Keratinocyte (primary cell): ENCODE results near the gene ATL3. TPM values are rescaled to one million over a fixed set of nuclear protein-coding genes. Genes with fewer than 3 reads are reported as not detected.

ENCODE experiments used
- DNase-seq: peaks from one replicate; pipeline ENCODE4 v3.0.0-alpha.2; 2011; ENCODE audit warnings: low read depth, missing footprints, low spot score
- FAIRE-seq: peaks from 2 replicates; lab custom pipeline; 2011; peaks lifted over from hg19 to GRCh38; lab: Jason Lieb, UNC
- H2AFZ ChIP-seq: 2 replicates; pipeline ENCODE4 v1.6.0; 2012; ENCODE audit warnings: low read length, control low read depth, inconsistent platforms; ENCODE audit not compliant: control insufficient read depth
- H3K27ac ChIP-seq: 2 replicates; pipeline ENCODE4 v1.5.1; 2011; ENCODE audit warnings: low read length; ENCODE audit not compliant: control insufficient read depth, insufficient read depth
- H3K27me3 ChIP-seq: 3 replicates; pipeline ENCODE4 v1.6.0; 2011; ENCODE audit warnings: low read length; ENCODE audit not compliant: control insufficient read depth, insufficient read depth; ENCODE audit errors: extremely low read depth
- H3K36me3 ChIP-seq, 2 experiments: 2 replicates in 1 of 2; 3 replicates in 1 of 2; pipeline ENCODE4 v1.5.1; 2011; ENCODE audit warnings: low read length in 2 of 2, mild to moderate bottlenecking in 1 of 2; ENCODE audit not compliant: control insufficient read depth in 2 of 2, insufficient read depth in 2 of 2; ENCODE audit errors: extremely low read depth in 1 of 2
- H3K4me1 ChIP-seq: 3 replicates; pipeline ENCODE4 v1.5.1; 2011; ENCODE audit warnings: low read length; ENCODE audit not compliant: control insufficient read depth, insufficient read depth; ENCODE audit errors: extremely low read depth
- H3K4me2 ChIP-seq: 3 replicates; pipeline ENCODE4 v1.6.0; 2011; ENCODE audit warnings: low read depth, low read length; ENCODE audit not compliant: control insufficient read depth, insufficient read depth; ENCODE audit errors: extremely low read depth
- H3K4me3 ChIP-seq, 3 experiments: fragments of 200-600 bp in 1 of 3; sonication (generic) in 1 of 3; 2 replicates in 2 of 3; 3 replicates in 1 of 3; pipeline ENCODE4 v1.5.1; 2011 to 2016; ENCODE audit warnings: low read length in 3 of 3, mild to moderate bottlenecking in 3 of 3, control low read depth in 2 of 3, inconsistent platforms in 1 of 3, low read depth in 1 of 3, mixed read lengths in 1 of 3, mixed run types in 1 of 3, moderate library complexity in 1 of 3; ENCODE audit not compliant: control insufficient read depth in 2 of 3, insufficient read depth in 2 of 3; ENCODE audit errors: extremely low read depth in 1 of 3
- H3K79me2 ChIP-seq: 2 replicates; pipeline ENCODE4 v1.6.0; 2012; ENCODE audit warnings: low read length; ENCODE audit not compliant: control insufficient read depth, insufficient read depth
- H3K9ac ChIP-seq: 3 replicates; pipeline ENCODE4 v1.6.0; 2011; ENCODE audit warnings: low read length; ENCODE audit not compliant: control insufficient read depth, insufficient read depth; ENCODE audit errors: extremely low read depth
- H3K9me1 ChIP-seq: 3 replicates; pipeline ENCODE4 v1.6.0; 2011; ENCODE audit warnings: low read length; ENCODE audit not compliant: control insufficient read depth, insufficient read depth; ENCODE audit errors: extremely low read depth
- H3K9me3 ChIP-seq: 2 replicates; pipeline ENCODE4 v1.5.1; 2012; ENCODE audit warnings: low read depth, low read length; ENCODE audit not compliant: control insufficient read depth
- H4K20me1 ChIP-seq: 3 replicates; pipeline ENCODE4 v1.6.0; 2011; ENCODE audit warnings: low read length; ENCODE audit not compliant: control insufficient read depth, insufficient read depth; ENCODE audit errors: extremely low read depth
- CTCF ChIP-seq, 3 experiments: IDR thresholded peaks in 1 of 3; conservative IDR thresholded peaks in 1 of 3; optimal IDR thresholded peaks in 1 of 3; 2 replicates in 2 of 3; 3 replicates in 1 of 3; pipeline versions ENCODE3 to v1.5.1; 2011; ENCODE audit warnings: low read length in 3 of 3, mild to moderate bottlenecking in 3 of 3, moderate library complexity in 2 of 3, control low read depth in 1 of 3, inconsistent platforms in 1 of 3; ENCODE audit not compliant: insufficient read depth in 2 of 3; ENCODE audit errors: extremely low read depth in 1 of 3
- EZH2 ChIP-seq: IDR thresholded peaks from one replicate; pipeline ENCODE4 v1.6.1; 2012; ENCODE audit warnings: inconsistent platforms, mild to moderate bottlenecking, low read length, moderate library complexity
- dilution Hi-C: fragments of 300-500 bp; cut with MboI; formaldehyde crosslinking; loops from one replicate; pipeline ENCODE4 v1.7.0; 2020; ENCODE audit warnings: low sequenced_read_pairs; ENCODE audit not compliant: extremely low pct_ligation_motif_present
- polyA minus RNA-seq, 3 experiments: library from RNA; depleted of rRNA, polyadenylated mRNA; stranded (reverse); fragments of >200 nt; gene quantifications; 1 replicate in 1 of 3; 2 replicates in 1 of 3; 3 replicates in 1 of 3; pipeline ENCODE4 v1.2.3, GENCODE V29; 2011
- polyA plus RNA-seq, 5 experiments: library from polyadenylated mRNA; depleted of rRNA in 3 of 5; stranded (reverse) in 3 of 5; stranded (forward) in 1 of 5; unstranded in 1 of 5; fragments of >200 nt; gene quantifications; 1 replicate in 1 of 5; 2 replicates in 3 of 5; 3 replicates in 1 of 5; pipeline versions ENCODE4 v1.2.1 to v1.2.3, GENCODE V29; 2011 to 2012; ENCODE audit warnings: missing spikeins in 2 of 5, low read depth in 1 of 5, low replicate concordance in 1 of 5

ATL3 gene, protein sequence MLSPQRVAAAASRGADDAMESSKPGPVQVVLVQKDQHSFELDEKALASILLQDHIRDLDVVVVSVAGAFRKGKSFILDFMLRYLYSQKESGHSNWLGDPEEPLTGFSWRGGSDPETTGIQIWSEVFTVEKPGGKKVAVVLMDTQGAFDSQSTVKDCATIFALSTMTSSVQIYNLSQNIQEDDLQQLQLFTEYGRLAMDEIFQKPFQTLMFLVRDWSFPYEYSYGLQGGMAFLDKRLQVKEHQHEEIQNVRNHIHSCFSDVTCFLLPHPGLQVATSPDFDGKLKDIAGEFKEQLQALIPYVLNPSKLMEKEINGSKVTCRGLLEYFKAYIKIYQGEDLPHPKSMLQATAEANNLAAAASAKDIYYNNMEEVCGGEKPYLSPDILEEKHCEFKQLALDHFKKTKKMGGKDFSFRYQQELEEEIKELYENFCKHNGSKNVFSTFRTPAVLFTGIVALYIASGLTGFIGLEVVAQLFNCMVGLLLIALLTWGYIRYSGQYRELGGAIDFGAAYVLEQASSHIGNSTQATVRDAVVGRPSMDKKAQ
- polyA plus RNA-seq = 24.8 to 47.4 TPM (median 36.5 TPM) in 3 replicates
- polyA plus RNA-seq (2011; ENCODE audit: low read depth) = 20.9 TPM
- polyA plus RNA-seq (2011; cell fraction: cytosol; rRNA removed) = 18.5 and 38.3 TPM in 2 replicates
- 40.1 and 46.8 TPM in 2 replicates for polyA plus RNA-seq (2011; cell fraction: nucleus; rRNA removed)
- polyA plus RNA-seq (2012; ENCODE audit: low replicate concordance) = 17.3 and 30.9 TPM in 2 replicates
- 32.8 to 79.4 TPM (median 61.4 TPM) in 3 replicates for polyA minus RNA-seq
- 50.6 TPM for polyA minus RNA-seq (2011; cell fraction: cytosol; rRNA and poly(A)+ RNA removed)
- polyA minus RNA-seq (2011; cell fraction: nucleus; rRNA and poly(A)+ RNA removed) = 47.5 and 92.7 TPM in 2 replicates

GRCh38 chr11:63671322-63672155 lies at the start of gene ATL3:
ATL3 (minus strand) TSS chr11:63671376; CDS start chr11:63671335, 41 bp downstream.
- dilution Hi-C loops = no loop called here
- Histone ChIP-seq H3K36me3 (no peaks in the 10 kb centered on the region), H4K20me1 (no peaks in the 10 kb centered on the region), H3K4me1 (peaks cover 44% of the 10 kb centered on the region), H3K79me2 (peaks cover 28% of the 10 kb centered on the region), H3K27me3 (no peaks in the 10 kb centered on the region), H2AFZ (peak within 1 kb of the TSS; percentile 78), H3K27ac (peak within 1 kb of the TSS; percentile 70), H3K9me1 (no peaks in the 10 kb centered on the region), H3K4me3 (peak within 1 kb of the TSS; percentile 60 to 73 (median 61)), H3K9me3 (no peaks in the 10 kb centered on the region), H3K4me2 (peak within 1 kb of the TSS; percentile 57), H3K9ac (peak within 1 kb of the TSS; percentile 71)
- no peak for TF ChIP-seq EZH2
- peak in 2 of 3 experiments; percentile 16 to 24 for TF ChIP-seq CTCF (optimal IDR thresholded peaks at IDR 0.05 in 1 of 3, IDR thresholded peaks at IDR 0.05 in 1 of 3, conservative IDR thresholded peaks at IDR 0.05 in 1 of 3; ENCODE audit: extremely low read depth in 1 of 3, insufficient read depth in 2 of 3, low read length in 3 of 3)
- FAIRE-seq = no peak
- peak; percentile 70 for DNase-seq

DNA sequence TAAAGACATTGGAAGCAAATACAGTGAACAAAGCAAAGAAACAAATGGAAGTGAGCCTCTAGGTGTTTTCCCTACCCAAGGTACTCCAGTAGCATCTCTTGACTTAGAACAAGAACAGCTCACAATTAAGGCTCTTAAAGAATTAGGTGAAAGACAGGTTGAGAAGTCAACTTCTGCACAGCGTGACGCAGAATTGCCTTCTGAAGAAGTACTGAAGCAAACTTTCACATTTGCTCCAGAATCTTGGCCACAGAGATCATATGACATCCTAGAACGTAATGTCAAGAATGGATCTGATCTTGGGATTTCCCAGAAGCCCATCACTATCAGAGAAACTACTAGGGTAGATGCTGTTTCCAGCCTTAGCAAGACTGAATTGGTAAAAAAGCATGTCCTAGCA lies 49.4 kb upstream of the ATL3 start:
- Histone ChIP-seq H2AFZ (no peak overlapping the region), H4K20me1 (no peaks in the 10 kb centered on the region), H3K36me3 (no peaks in the 10 kb centered on the region), H3K9me3 (no peaks in the 10 kb centered on the region), H3K27me3 (no peaks in the 10 kb centered on the region), H3K9me1 (peaks cover 2% of the 10 kb centered on the region), H3K27ac (no peak overlapping the region), H3K9ac (no peak overlapping the region), H3K4me3 (no peak overlapping the region), H3K79me2 (peaks cover 4% of the 10 kb centered on the region), H3K4me1 (no peaks in the 10 kb centered on the region), H3K4me2 (no peak overlapping the region)
- dilution Hi-C loops = no loop called here
- no peak for DNase-seq
- FAIRE-seq = no peak
- TF ChIP-seq CTCF (optimal IDR thresholded peaks at IDR 0.05 in 1 of 3, IDR thresholded peaks at IDR 0.05 in 1 of 3, conservative IDR thresholded peaks at IDR 0.05 in 1 of 3; ENCODE audit: extremely low read depth in 1 of 3, insufficient read depth in 2 of 3, low read length in 3 of 3) (no peak), EZH2 (no peak)
